HG03565 (cell line): ENCODE data around the gene ZCCHC10.
"Not testable (repeated sequence)": the region's sequence is repeated elsewhere in the genome, so short reads cannot be mapped to it uniquely, and the experiment has no call there.

Experiments
- ATAC-seq: cut with Tn5 transposase; IDR thresholded peaks from one replicate; pipeline ENCODE4 v1.9.1; 2021; ENCODE audit warnings: mild to moderate bottlenecking, moderate library complexity; ENCODE audit not compliant: unreplicated experiment

ZCCHC10 gene

DNA sequence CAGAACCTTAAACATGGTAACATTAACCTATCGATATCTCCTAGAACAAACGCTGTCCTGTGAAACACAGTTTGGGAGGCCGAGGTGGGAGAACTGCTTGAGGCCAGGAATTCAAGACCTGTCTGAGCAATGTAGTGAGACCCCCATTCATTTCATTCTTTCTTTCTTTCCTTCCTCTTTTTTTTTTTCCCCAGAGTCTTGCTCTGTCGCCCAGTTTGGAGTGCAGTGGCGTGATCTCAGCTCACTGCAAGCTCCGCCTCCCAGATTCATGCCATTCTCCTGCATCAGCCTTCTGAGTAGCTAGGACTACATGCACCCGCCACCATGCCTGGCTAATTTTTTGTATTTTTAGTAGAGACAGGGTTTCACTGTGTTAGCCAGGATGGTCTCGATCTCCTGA lies 20.2 kb upstream of the ZCCHC10 start:
- not testable (repeated sequence) for ATAC-seq

DNA sequence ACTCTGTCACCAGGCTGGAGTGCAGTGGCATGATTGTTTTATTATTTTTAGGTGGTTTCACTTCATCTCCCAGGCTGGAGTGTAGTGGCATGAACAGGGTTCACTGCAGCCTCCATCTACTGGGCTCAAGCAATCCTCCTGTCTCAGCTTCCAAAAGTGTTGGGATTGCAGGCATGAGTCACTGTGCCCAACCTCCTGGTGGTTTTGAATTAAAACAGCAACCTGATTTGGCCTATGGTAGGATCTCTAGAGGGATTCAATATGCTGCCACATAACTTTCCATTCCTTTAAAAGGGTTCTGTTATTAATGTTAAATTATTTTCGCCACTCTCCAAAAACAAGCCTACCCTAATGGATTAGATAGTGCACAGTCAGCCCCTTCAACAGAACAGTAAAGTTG lies 15.6 kb upstream of the ZCCHC10 start:
- ATAC-seq = no peak

DNA sequence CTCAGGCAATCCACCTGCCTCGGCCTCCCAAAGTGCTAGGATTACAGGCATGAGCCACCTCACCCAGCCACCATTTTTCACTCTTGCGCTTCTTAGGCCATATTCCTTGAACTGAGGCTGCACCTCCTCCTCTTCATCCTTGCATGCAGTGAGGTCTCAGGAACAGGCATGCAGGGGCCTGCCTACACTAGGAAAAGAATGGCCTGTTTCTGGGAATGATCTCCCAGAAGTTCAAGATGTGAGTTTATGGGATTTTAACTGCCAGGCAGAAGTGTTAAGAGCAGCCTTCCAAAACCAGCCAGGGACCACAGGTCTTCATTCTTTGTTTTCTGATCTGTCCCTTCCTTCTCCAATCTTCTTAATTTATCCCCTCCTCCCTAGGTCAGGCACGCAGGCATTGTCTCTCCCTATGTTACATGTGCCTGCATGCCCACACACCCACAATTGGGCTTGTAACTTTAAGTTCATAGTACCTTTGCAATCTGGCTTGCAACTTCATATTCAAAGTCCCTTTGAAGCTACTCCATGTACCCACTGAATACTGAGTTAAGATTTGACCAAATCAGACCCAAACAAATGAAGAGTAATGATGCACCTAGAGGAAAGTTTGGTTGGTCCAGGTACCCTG lies 14.9 kb upstream of the ZCCHC10 start:
- ATAC-seq = no peak

DNA sequence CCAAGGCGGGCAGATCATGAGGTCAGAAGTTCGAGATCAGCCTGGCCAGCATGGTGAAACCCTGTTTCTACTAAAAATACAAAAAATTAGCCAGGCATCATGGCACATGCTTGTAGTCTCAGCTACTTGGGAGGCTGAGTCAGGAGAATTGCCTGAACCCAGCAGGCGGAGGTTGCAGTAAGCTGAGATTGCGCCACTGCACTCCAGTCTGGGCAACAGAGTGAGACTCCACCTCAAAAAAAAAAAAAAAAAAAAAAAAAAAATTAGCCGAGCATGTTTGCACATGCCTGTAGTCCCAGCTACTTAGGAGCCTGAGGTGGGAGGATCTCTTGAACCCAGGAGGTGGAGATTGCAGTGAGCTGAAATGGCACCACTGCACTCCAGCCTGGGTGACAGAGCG lies 10.3 kb upstream of the ZCCHC10 start:
- ATAC-seq = not testable (repeated sequence)

- ATAC-seq = no peak
Observed at GRCh38 chr5:133035224-133035623, 8.9 kb upstream of the ZCCHC10 start.

- no peak for ATAC-seq
Observed at GRCh38 chr5:133034064-133034463, 7.7 kb upstream of the ZCCHC10 start.

DNA sequence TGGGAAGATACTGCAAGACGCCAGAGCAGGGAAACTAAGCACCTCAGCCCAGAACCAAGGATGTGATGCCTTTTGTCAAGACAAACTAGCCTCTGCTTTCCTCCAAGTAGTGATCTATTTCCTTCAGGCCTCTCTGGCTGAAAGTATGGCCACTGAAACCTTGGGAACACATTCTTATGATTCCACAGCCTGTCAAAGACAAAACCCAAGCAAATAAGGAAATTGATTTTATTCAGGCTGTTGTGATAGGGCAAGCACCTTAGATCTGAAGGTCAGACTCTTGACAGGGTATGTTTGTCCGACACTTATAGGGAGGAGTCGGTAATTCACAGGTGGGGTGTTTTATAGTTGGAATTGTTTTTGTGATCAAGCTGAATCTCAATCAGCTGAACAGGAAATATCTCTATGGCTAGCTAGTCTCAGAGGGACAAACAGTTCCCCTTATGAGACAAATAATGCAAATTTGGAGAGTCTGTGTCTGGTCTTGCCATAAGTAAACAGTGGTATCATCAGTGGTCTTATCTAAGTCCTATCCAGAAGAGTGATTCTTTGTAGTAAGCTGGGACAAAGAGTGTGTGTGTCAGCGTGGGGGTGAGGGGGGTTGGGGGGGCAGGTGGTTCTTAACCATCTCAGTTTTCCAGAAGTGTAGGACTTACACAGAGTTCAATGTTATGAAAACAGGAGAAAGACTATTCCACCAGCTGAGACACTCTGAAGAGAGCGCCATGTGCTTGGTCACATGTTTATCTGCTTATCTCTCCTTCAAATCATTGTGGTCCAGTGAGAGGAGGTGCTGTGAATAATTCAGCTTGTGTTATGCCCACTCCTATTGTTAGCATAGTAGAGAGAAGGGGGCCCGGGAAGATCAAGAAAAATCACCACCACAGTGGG lies 6.7 kb upstream of the ZCCHC10 start:
- ATAC-seq = no peak

GRCh38 chr5:133030343-133031005 lies 4.1 kb upstream of the ZCCHC10 start:
- ATAC-seq = no peak

GRCh38 chr5:133029416-133029815 lies 3.1 kb upstream of the ZCCHC10 start:
- ATAC-seq = no peak

- no peak for ATAC-seq
Observed at GRCh38 chr5:133026664-133027153, 360 bp upstream of the ZCCHC10 start.

- not testable (repeated sequence) for ATAC-seq
Observed at GRCh38 chr5:133019471-133019870, 6.9 kb downstream of the ZCCHC10 start.

DNA sequence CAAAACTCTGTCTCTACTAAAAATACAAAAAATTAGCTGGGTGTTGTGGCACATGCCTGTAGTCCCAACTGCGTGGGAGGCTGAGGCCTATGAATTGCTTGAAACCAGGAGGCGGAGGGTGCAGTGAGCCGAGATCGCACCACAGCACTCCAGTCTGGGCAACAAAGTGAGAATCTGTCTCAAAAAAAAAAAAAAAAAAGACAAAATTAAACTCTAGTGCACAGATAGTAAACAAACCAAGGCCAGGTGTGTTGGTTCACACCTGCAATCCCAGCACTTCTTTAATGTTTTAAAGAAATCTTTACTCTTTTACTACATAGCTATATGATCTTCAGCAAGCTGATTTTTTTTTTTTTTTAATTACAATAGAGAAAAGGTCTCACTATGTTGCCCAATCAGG lies 8.4 kb downstream of the ZCCHC10 start:
- no peak for ATAC-seq

GRCh38 chr5:133015466-133015865 lies 10.9 kb downstream of the ZCCHC10 start:
- ATAC-seq = no peak

GRCh38 chr5:133008455-133008854 lies 17.9 kb downstream of the ZCCHC10 start:
- not testable (repeated sequence) for ATAC-seq

DNA sequence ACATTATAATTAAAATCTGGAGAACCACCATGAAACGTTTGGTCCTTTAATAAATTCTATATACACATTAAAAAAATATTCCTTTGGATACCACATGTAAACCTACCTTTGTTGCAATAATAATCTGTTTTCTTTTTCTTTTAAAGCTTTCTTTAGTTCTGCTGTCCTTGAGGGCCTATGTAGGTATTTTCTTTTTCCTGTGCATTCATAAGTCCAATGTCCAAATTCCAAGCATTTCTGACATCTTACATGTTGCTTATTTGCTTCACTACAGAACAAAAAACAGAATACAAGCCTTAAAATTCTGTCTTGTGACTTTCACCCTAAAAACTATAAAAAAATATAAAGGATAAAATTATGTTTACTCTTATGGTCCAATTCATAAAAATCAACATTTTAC lies 19.7 kb downstream of the ZCCHC10 start:
- ATAC-seq = no peak

DNA sequence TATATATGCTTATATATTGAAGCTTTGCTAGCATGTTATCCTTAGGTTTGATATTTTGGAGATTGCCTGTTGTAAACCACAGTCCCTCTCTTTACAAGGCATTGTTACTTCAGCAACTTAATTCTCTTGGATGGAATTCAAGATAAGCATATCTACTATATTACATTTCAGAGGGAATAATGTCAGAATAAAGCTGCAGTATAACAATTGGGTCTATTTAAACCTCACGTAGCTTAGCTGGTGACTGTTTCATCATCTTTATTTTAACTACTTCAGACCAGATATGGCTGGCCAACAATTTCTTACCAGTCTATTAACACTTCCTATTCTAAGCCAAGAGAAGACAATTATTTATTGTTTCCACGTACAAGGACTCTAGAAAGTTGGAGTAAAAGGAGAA lies 27.1 kb downstream of the ZCCHC10 start:
- ATAC-seq = no peak

DNA sequence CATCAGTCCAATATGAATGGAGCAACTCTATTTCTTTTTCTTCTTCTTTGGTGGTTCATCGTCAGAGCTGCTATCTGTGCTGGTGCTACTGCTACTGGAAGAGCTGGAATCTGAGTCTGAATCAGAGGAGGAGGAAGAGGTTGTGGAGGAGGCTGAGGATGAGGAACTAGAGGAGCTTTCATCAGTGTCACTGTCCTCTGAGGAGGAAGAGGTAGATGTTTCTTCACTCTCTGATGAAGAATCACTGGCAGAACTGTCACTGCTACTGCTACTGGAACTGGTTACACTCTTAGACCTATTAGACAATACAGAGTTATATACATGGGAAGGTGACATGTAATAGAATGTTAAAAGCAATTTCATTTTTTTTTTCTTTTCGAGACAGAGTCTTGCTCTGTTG lies 27.8 kb downstream of the ZCCHC10 start:
- no peak for ATAC-seq

- ATAC-seq = no peak
Observed at GRCh38 chr5:132996307-132996706, 30.0 kb downstream of the ZCCHC10 start.

DNA sequence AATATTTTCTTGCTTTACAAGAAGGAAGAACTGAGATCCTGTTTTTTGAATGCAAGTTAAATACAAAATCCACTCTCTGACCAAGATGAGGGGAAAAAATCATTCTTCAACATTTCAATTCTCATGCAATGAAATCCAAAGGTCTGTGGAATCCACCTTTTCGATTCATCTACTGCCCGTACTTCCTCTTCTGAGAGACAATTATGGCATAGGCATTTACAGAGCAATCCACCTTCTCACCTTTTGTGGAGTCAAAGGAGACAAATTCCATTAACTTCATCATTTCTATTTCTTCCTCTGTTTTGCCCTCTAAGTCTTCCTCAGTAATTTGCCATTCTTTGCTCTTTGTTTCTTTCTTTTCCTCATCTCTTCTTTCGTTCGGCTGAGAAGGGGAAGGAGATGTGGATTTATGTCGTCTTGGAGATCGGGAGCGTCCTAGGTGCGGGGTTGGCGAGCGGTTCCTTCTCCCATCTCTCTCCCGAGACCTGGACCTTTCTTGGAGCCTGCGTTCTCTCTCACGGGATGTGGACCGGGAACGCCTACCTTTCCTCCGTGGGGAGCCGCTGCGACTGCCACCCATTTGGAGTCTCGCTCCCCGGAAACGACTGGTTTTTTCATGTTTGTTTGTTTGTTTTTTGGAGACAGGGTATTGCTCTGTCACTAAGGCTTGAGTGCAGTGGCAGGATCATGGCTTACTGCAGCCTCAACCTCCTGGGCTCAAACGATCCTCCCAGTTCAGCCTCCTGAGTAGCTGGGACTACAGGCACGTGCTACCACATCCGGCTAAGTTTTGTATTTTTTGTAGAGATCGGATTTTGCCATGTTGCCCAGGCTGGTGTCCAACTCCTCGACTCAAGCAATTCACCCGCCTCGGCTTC lies 38.6 kb downstream of the ZCCHC10 start:
- ATAC-seq = no peak

DNA sequence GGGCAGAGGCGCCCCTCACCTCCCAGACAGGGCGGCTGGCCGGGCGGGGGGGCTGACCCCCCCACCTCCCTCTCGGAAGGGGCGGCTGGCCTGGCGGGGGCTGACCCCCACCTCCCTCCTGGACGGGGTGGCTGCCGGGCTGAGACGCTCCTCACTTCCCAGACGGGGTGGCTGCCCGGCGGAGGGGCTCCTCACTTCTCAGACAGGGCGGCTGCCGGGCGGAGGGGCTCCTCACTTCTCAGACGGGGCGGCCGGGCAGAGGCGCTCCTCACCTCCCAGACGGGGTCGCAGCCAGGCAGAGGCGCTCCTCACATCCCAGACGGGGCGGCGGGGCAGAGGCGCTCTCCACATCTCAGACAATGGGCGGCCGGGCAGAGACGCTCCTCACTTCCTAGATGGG lies 43.4 kb downstream of the ZCCHC10 start:
- ATAC-seq = not testable (repeated sequence)

DNA sequence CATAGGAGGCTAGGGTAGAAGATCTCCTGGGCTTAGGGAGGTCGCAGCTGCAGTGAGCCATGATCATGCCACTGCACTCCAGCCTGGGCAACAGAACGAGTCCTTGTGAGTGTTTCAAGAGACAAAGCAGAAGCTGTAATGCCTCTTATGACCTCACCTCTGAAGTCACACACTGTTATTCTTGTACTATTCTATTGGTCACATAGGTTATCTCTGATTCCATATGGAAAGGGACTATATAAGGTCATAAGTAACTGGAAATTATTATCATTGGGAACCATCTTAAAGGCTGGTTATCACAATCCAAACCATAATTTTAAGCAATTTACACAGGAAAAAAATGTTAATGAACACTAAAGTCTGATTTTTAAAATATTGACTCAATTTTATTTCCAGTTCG lies 45.1 kb downstream of the ZCCHC10 start:
- ATAC-seq = no peak
